Stomach (tissue), 9 donors: ENCODE results near the gene SLC5A12. TPM values are rescaled to one million over a fixed set of nuclear protein-coding genes. Genes with fewer than 3 reads are reported as not detected.

ENCODE experiments used
- DNase-seq, 2 donors: peaks; one replicate each; pipeline versions ENCODE4 v3.0.0 to v3.0.0-alpha.2; 2013 to 2019
- H3K27ac ChIP-seq, 5 donors: fragments of 200-600 bp in 4 of 5; sonication (generic) in 4 of 5; one replicate each; pipeline ENCODE4 v1.5.1; 2013 to 2019; ENCODE audit warnings: mild to moderate bottlenecking in 1 of 5, moderate library complexity in 1 of 5
- H3K27me3 ChIP-seq, 3 donors: fragments of 200-600 bp; sonication (generic); one replicate each; pipeline ENCODE4 v1.5.1; 2017 to 2019; ENCODE audit warnings: mixed run types in 1 of 3
- H3K36me3 ChIP-seq, 4 donors: fragments of 200-600 bp; sonication (generic); 1 replicate in 3 of 4; 2 replicates in 1 of 4; pipeline ENCODE4 v1.5.1; 2016 to 2019
- H3K4me1 ChIP-seq, 4 donors: fragments of 200-600 bp; sonication (generic); one replicate each; pipeline ENCODE4 v1.5.1; 2016 to 2019
- H3K4me3 ChIP-seq, 4 donors: fragments of 200-600 bp; sonication (generic) in 3 of 4; one replicate each; pipeline ENCODE4 v1.5.1; 2016 to 2019; ENCODE audit warnings: mild to moderate bottlenecking in 1 of 4
- H3K9me3 ChIP-seq, 4 donors: fragments of 200-600 bp; sonication (generic); one replicate each; pipeline ENCODE4 v1.5.1; 2016 to 2019
- CTCF ChIP-seq, 7 experiments: fragments of 450-650 bp in 4 of 7; fragments of 200-600 bp in 3 of 7; sonication (generic) in 3 of 7; IDR thresholded peaks; one replicate each; pipeline ENCODE4 v1.5.1; 2016 to 2019; ENCODE audit warnings: antibody characterized with exemption in 7 of 7, control low read depth in 2 of 7, mild to moderate bottlenecking in 1 of 7
- EP300 ChIP-seq: sonication (generic); formaldehyde crosslinking; IDR thresholded peaks from one replicate; pipeline ENCODE4 v1.6.1; 2017; ENCODE audit warnings: antibody characterized with exemption
- POLR2A ChIP-seq, 4 donors: fragments of 450-650 bp; IDR thresholded peaks; one replicate each; pipeline ENCODE4 v1.6.1; 2016; ENCODE audit warnings: antibody characterized with exemption in 4 of 4, control low read depth in 2 of 4, mild to moderate bottlenecking in 1 of 4, moderate library complexity in 1 of 4
- POLR2AphosphoS5 ChIP-seq, 3 donors: sonication (generic); formaldehyde crosslinking; IDR thresholded peaks; one replicate each; pipeline ENCODE4 v1.6.1; 2016; ENCODE audit warnings: antibody characterized with exemption in 3 of 3
- WGBS, 5 donors: extraction: QIAGEN DNeasy Blood & Tissue Kit in 3 of 5; methylation state at CpG; one replicate each; pipeline versions ENCODE4 v1.1.5 to v1.1.7; 2013 to 2018; 5-methylcytosine and 5-hydroxymethylcytosine counted together
- intact Hi-C: fragments of 100-400 bp; cut with DNase I; formaldehyde crosslinking; loops from one replicate; pipeline ENCODE4 v1.15.1; 2023; ENCODE audit warnings: low total_unique reads
- polyA plus RNA-seq, 3 donors: library from polyadenylated mRNA; stranded (reverse); fragments of 200-250 nt; gene quantifications; one replicate each; pipeline ENCODE4 v1.2.3, GENCODE V29; 2013
- total RNA-seq, 5 donors: library from RNA; depleted of rRNA; stranded (reverse); fragments of >200 nt; gene quantifications; one replicate each; pipeline versions ENCODE4 v1.1.0 to v1.2.3, GENCODE V29; 2014 to 2016
- donor health status: healthy with polysubstance abuse.
- donor health status: Bipolar disorder and iron deficiency.
- donor health status: healthy.

The SLC5A12 gene
- total and polyA plus RNA-seq, 8 donors = 2.2 TPM; not detected in 7

DNA sequence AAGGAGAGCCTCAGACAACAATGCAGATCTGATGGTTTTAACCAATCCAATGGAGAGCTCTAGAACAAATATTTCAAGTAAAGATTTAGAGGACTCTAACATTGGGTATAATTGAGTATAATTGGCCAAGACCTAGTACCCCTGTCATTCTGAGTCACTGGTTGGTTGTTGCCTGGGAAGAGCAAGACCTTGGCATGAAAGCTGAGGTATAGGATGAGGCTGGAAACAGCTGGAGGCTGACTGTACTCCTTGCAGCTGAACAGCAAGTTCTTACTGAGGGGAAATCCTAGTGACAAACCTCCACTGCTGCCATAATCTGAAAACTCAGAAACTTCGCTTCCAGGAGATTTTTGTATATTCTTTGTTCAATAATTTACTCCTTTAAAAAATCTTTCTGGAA, 95.5 kb downstream of the SLC5A12 start:
- Histone ChIP-seq H3K9me3 (no peaks in the 10 kb centered on the region), H3K27ac (no peak overlapping the region), H3K4me1 (no peaks in the 10 kb centered on the region), H3K36me3 (no peaks in the 10 kb centered on the region), H3K27me3 (no peaks in the 10 kb centered on the region), H3K4me3 (no peak overlapping the region)
- TF ChIP-seq POLR2A (IDR thresholded peaks at IDR 0.05) (no peak), EP300 (no peak), CTCF (IDR thresholded peaks at IDR 0.05) (no peak), POLR2AphosphoS5 (IDR thresholded peaks at IDR 0.05) (no peak)
- DNase-seq = no peak
- 75 to 87% (median 79%) methylated on average over 1 of the region's 1 CpG for WGBS, 5 donors
- intact Hi-C loops = no loop called here

DNA sequence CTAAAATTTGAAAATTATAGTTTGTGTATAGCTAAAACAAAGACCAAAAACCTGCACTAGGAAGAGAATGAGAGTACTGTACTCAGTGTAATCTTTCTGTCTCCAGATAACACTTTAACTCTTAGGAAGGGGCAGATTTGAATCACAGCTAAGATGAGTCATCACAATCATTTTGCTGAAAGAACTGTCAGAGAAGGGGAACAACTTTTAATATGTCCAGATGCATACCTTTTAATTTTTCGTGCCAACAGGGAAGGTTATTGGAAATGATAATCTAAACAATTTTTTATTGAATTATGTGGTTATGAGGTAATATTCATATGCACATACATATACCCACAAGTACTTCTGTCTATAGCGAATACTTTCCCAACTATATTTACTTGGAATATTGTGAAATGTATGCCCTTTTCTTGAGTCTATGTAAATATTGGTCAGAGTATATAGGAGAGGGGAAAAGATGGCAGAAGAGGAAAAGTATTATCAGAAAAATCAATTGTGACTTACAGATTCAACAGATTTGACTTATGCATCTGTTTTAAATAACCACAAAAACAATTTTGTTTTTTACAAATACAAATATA, 98.7 kb downstream of the SLC5A12 start:
- no peak overlapping the region for H3K27ac ChIP-seq
- no peaks in the 10 kb centered on the region for H3K9me3 ChIP-seq
- no peaks in the 10 kb centered on the region for H3K4me1 ChIP-seq
- no peak overlapping the region for H3K4me3 ChIP-seq
- H3K27me3 ChIP-seq = no peaks in the 10 kb centered on the region
- H3K36me3 ChIP-seq = no peaks in the 10 kb centered on the region
- 40 to 73% (median 64%) methylated on average over 2 of the region's 2 CpGs for WGBS, 5 donors
- intact Hi-C loops = no loop called here
- no peak for DNase-seq
- TF ChIP-seq POLR2AphosphoS5 (IDR thresholded peaks at IDR 0.05) (no peak), POLR2A (IDR thresholded peaks at IDR 0.05) (no peak), EP300 (no peak), CTCF (IDR thresholded peaks at IDR 0.05) (no peak)

DNA sequence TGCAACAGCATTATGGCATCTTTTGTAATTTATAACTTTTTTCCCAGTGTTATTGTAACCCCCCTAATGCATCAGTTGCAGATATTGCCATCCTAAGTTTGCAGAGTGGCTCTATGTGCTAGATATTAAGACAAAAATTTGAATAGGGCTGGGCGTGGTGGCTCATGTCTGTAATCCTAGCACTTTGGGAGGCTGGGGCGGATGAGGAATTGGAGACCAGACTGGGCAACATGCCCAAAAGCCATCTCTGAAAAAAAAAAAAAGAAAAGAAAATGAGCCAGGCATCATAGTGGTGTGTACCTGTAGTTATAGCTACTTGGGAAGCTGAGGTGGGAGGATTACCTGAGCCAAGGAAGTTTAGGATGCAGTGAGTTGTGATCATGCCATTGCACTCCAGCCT, 99.7 kb downstream of the SLC5A12 start:
- H3K27me3 ChIP-seq = no peaks in the 10 kb centered on the region
- no peak for DNase-seq
- no peak overlapping the region for H3K27ac ChIP-seq
- H3K4me3 ChIP-seq = no peak overlapping the region
- no peaks in the 10 kb centered on the region for H3K4me1 ChIP-seq
- WGBS, 5 donors = 65 to 86% (median 72%) methylated on average over 2 of the region's 2 CpGs
- intact Hi-C loops = no loop called here
- TF ChIP-seq CTCF (IDR thresholded peaks at IDR 0.05) = no peak
- no peak for TF ChIP-seq POLR2AphosphoS5 (IDR thresholded peaks at IDR 0.05)
- TF ChIP-seq POLR2A (IDR thresholded peaks at IDR 0.05) = no peak
- no peak for TF ChIP-seq EP300
- H3K36me3 ChIP-seq = no peaks in the 10 kb centered on the region
- H3K9me3 ChIP-seq = no peaks in the 10 kb centered on the region

DNA sequence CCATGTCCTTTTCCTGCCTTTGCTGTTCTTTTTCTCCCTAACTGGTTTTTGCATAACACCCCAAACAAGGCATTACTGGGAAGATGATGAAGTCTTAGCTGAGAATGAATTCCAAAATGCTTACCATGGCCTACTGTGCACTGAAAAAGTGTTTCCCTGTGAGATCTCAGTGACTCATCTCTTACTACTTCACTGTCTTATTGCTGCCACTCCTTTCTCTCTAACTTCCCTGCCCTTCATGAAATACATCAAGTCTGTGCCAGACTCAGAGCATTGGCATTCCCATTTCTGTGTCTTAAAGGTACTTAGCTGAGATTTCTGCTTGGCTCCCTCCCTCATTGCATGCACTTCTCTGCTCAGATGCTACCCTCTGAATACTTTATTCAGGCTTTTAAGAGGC, 100.7 kb downstream of the SLC5A12 start:
- Histone ChIP-seq H3K9me3 (no peaks in the 10 kb centered on the region), H3K4me3 (no peak overlapping the region), H3K4me1 (no peaks in the 10 kb centered on the region), H3K27ac (no peak overlapping the region), H3K36me3 (no peaks in the 10 kb centered on the region), H3K27me3 (no peaks in the 10 kb centered on the region)
- intact Hi-C loops = no loop called here
- DNase-seq = no peak
- no peak for TF ChIP-seq CTCF (IDR thresholded peaks at IDR 0.05)
- TF ChIP-seq EP300 = no peak
- TF ChIP-seq POLR2A (IDR thresholded peaks at IDR 0.05) = no peak
